ENCODE data around the gene PUS10.

- TF ChIP-seq, protein P1, sequence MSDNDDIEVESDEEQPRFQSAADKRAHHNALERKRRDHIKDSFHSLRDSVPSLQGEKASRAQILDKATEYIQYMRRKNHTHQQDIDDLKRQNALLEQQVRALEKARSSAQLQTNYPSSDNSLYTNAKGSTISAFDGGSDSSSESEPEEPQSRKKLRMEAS (IDR thresholded peaks at IDR 0.05; ENCODE audit: low read depth, low read length) = no peak
- TF ChIP-seq CTCF (IDR thresholded peaks at IDR 0.05; ENCODE audit: low read depth, low read length) = no peak
- no peak for TF ChIP-seq POLR2A (IDR thresholded peaks at IDR 0.05; ENCODE audit: extremely low read depth, insufficient read length)
- no peak for TF ChIP-seq MYC (IDR thresholded peaks at IDR 0.05; ENCODE audit: low read depth, low read length)
Observed at GRCh38 chr2:61044636-61045035, 26.6 kb upstream of the PUS10 start.

All from NB4 (cell line).